ENCODE measurements around the gene ROS1.

Gene ROS1

DNA sequence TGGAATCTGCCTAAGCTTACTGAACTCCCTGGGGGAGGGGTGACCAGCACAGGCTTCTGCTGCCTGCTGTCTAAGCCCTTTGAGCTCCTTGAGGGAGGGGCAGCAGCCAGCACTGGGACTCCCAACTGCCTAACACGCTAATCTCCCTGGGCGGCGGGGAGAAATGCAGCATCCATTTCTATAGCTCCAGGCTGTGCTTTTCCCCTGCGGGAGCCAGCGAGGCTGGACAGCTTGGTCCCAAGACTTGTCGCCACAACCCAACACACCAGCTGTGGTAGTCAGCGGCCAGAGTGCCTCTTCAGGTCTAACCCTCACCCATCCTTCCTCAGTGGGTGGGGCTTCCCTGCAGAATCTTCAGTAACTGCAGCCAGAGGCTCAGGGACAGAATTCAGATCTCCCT is 95.8 kb downstream of the ROS1 start:
- Histone ChIP-seq H2BK5ac (ENCODE audit: low read length) (no peak overlapping the region), H3K79me1 (ENCODE audit: low read length) (no peaks in the 10 kb centered on the region), H3K9ac (ENCODE audit: low read length) (no peak overlapping the region), H4K5ac (ENCODE audit: low read length) (no peak overlapping the region), H3K4me1 (ENCODE audit: control insufficient read depth, low read depth, low read length) (no peaks in the 10 kb centered on the region), H3K79me2 (ENCODE audit: control insufficient read depth, insufficient read depth, low read length) (no peaks in the 10 kb centered on the region), H3K4ac (ENCODE audit: low read depth, low read length) (no peak overlapping the region), H3K18ac (ENCODE audit: low read length) (no peak overlapping the region), H2AK5ac (ENCODE audit: low read length) (no peak overlapping the region), H3K27me3 (ENCODE audit: insufficient read depth, low read length, poor library complexity) (no peaks in the 10 kb centered on the region), H4K8ac (ENCODE audit: low read depth, low read length) (no peak overlapping the region), H3K27ac (ENCODE audit: low read depth, low read length) (no peak overlapping the region), H3K4me2 (ENCODE audit: low read length) (no peak overlapping the region), H3K36me3 (ENCODE audit: control insufficient read depth, insufficient read depth, low read length) (no peaks in the 10 kb centered on the region), H2BK15ac (replicated peaks; ENCODE audit: low read depth) (no peak overlapping the region), H3K23ac (ENCODE audit: low read length) (no peak overlapping the region), H3K56ac (ENCODE audit: low read length) (no peak overlapping the region), H2BK120ac (ENCODE audit: low read depth, low read length) (no peak overlapping the region), H3K4me3 (ENCODE audit: low read length) (no peak overlapping the region)
- no CpG with 5 or more reads among the region's 7 CpGs for WGBS (ENCODE audit: extremely low coverage, insufficient coverage, low lambda C conversion rate)
- DNase-seq = no peak

DNA sequence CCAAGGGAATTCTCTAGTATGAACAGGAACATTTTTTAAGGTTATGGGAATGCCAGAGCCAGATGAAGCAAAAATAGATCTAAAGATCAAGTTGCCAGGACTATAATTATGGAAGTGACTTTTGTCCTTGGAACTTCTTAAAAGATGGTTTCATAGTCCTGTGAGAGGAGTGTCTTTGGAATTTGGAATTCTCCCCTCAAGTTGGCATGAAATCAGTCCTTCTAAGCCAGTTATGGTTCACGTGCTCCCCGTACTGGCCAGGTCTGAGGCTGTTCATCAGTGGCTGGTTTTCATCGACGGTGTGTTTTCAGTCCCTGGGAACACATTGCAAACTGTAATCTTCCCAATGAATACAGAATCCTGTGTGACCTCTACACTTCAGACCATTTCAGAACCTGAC is 97.2 kb downstream of the ROS1 start:
- Histone ChIP-seq H3K27me3 (ENCODE audit: insufficient read depth, low read length, poor library complexity) (no peaks in the 10 kb centered on the region), H3K79me1 (ENCODE audit: low read length) (no peaks in the 10 kb centered on the region), H3K56ac (ENCODE audit: low read length) (no peak overlapping the region), H3K36me3 (ENCODE audit: control insufficient read depth, insufficient read depth, low read length) (no peaks in the 10 kb centered on the region), H3K27ac (ENCODE audit: low read depth, low read length) (no peak overlapping the region), H3K9ac (ENCODE audit: low read length) (no peak overlapping the region), H2BK5ac (ENCODE audit: low read length) (no peak overlapping the region), H3K4me2 (ENCODE audit: low read length) (no peak overlapping the region), H3K18ac (ENCODE audit: low read length) (no peak overlapping the region), H4K5ac (ENCODE audit: low read length) (no peak overlapping the region), H3K23ac (ENCODE audit: low read length) (no peak overlapping the region), H4K8ac (ENCODE audit: low read depth, low read length) (no peak overlapping the region), H3K79me2 (ENCODE audit: control insufficient read depth, insufficient read depth, low read length) (no peaks in the 10 kb centered on the region), H3K4ac (ENCODE audit: low read depth, low read length) (no peak overlapping the region), H2AK5ac (ENCODE audit: low read length) (no peak overlapping the region), H3K4me1 (ENCODE audit: control insufficient read depth, low read depth, low read length) (no peaks in the 10 kb centered on the region), H3K4me3 (ENCODE audit: low read length) (no peak overlapping the region), H2BK15ac (replicated peaks; ENCODE audit: low read depth) (no peak overlapping the region), H2BK120ac (ENCODE audit: low read depth, low read length) (no peak overlapping the region)
- whole genome bisulfite sequencing (ENCODE audit: extremely low coverage, insufficient coverage, low lambda C conversion rate) = no CpG with 5 or more reads among the region's 4 CpGs
- DNase-seq = no peak

GRCh38 chr6:117328005-117328389 is 97.7 kb downstream of the ROS1 start:
- H3K79me1 ChIP-seq (ENCODE audit: low read length) = no peaks in the 10 kb centered on the region
- no peak overlapping the region for H3K9ac ChIP-seq (ENCODE audit: low read length)
- no peak overlapping the region for H3K4ac ChIP-seq (ENCODE audit: low read depth, low read length)
- no peak overlapping the region for H2BK15ac ChIP-seq (replicated peaks; ENCODE audit: low read depth)
- no peaks in the 10 kb centered on the region for H3K27me3 ChIP-seq (ENCODE audit: insufficient read depth, low read length, poor library complexity)
- no peak overlapping the region for H2AK5ac ChIP-seq (ENCODE audit: low read length)
- H3K27ac ChIP-seq (ENCODE audit: low read depth, low read length) = no peak overlapping the region
- H3K18ac ChIP-seq (ENCODE audit: low read length) = no peak overlapping the region
- no peaks in the 10 kb centered on the region for H3K79me2 ChIP-seq (ENCODE audit: control insufficient read depth, insufficient read depth, low read length)
- DNase-seq = no peak
- H3K56ac ChIP-seq (ENCODE audit: low read length) = no peak overlapping the region
- no peak overlapping the region for H3K4me2 ChIP-seq (ENCODE audit: low read length)
- no peak overlapping the region for H3K4me3 ChIP-seq (ENCODE audit: low read length)
- no peak overlapping the region for H3K23ac ChIP-seq (ENCODE audit: low read length)
- H2BK5ac ChIP-seq (ENCODE audit: low read length) = no peak overlapping the region
- no peak overlapping the region for H4K8ac ChIP-seq (ENCODE audit: low read depth, low read length)
- H2BK120ac ChIP-seq (ENCODE audit: low read depth, low read length) = no peak overlapping the region
- no peak overlapping the region for H4K5ac ChIP-seq (ENCODE audit: low read length)
- no peaks in the 10 kb centered on the region for H3K4me1 ChIP-seq (ENCODE audit: control insufficient read depth, low read depth, low read length)
- H3K36me3 ChIP-seq (ENCODE audit: control insufficient read depth, insufficient read depth, low read length) = no peaks in the 10 kb centered on the region

DNA sequence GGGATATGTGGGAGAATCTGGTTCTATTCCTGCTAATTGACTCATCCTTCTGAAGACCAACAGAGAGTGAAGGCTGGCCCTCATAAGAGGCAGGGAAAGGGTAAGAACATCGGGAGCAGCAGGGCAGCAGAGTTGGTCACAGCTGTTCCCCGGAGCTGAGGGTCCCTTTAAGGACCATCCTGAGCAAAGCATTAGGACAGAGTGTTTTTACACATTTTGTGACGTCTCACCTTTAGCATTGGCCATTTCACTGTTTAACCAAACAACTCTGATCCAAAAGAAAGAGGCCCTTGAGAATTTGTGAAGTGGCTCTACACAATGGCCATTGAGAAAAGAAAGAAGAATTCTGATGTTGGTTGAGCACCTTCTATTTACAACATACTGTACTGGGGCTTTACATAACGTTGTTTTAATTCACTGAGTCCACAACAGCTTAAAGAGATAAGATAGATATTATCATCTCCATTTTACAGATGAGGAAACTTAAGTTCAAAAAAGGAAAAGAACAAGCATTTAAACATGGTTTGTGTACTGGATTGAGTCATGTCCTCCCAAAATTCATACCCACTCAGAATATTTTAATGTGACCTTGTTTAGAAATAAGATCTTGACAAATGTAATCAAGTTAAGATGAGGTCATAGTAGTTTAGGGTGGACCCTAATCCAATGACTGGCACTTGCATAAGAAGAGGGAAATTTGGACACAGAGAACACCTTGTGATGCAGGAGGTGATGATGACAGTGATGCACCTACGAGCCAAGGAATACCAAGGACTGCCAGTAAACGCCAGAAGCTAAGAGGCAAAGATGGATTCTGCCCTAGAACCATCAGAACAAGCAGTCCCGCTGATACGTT is 98.4 kb downstream of the ROS1 start:
- DNase-seq = no peak
- WGBS (ENCODE audit: extremely low coverage, insufficient coverage, low lambda C conversion rate) = no CpG with 5 or more reads among the region's 8 CpGs
- Histone ChIP-seq H2AK5ac (ENCODE audit: low read length) (no peak overlapping the region), H3K56ac (ENCODE audit: low read length) (no peak overlapping the region), H2BK5ac (ENCODE audit: low read length) (no peak overlapping the region), H4K8ac (ENCODE audit: low read depth, low read length) (no peak overlapping the region), H3K79me2 (ENCODE audit: control insufficient read depth, insufficient read depth, low read length) (no peaks in the 10 kb centered on the region), H3K4me2 (ENCODE audit: low read length) (no peak overlapping the region), H3K27me3 (ENCODE audit: insufficient read depth, low read length, poor library complexity) (no peaks in the 10 kb centered on the region), H2BK120ac (ENCODE audit: low read depth, low read length) (no peak overlapping the region), H4K5ac (ENCODE audit: low read length) (no peak overlapping the region), H3K27ac (ENCODE audit: low read depth, low read length) (no peak overlapping the region), H2BK15ac (replicated peaks; ENCODE audit: low read depth) (no peak overlapping the region), H3K23ac (ENCODE audit: low read length) (no peak overlapping the region), H3K4me3 (ENCODE audit: low read length) (no peak overlapping the region), H3K4ac (ENCODE audit: low read depth, low read length) (no peak overlapping the region), H3K9ac (ENCODE audit: low read length) (no peak overlapping the region), H3K4me1 (ENCODE audit: control insufficient read depth, low read depth, low read length) (no peaks in the 10 kb centered on the region), H3K79me1 (ENCODE audit: low read length) (no peaks in the 10 kb centered on the region), H3K18ac (ENCODE audit: low read length) (no peak overlapping the region), H3K36me3 (ENCODE audit: control insufficient read depth, insufficient read depth, low read length) (no peaks in the 10 kb centered on the region)

- no peak overlapping the region for H3K9ac ChIP-seq (ENCODE audit: low read length)
- H3K27ac ChIP-seq (ENCODE audit: low read depth, low read length) = no peak overlapping the region
- H3K79me1 ChIP-seq (ENCODE audit: low read length) = no peaks in the 10 kb centered on the region
- H2AK5ac ChIP-seq (ENCODE audit: low read length) = no peak overlapping the region
- WGBS (ENCODE audit: extremely low coverage, insufficient coverage, low lambda C conversion rate) = no CpG with 5 or more reads among the region's 1 CpG
- H3K4me1 ChIP-seq (ENCODE audit: control insufficient read depth, low read depth, low read length) = no peaks in the 10 kb centered on the region
- H3K4ac ChIP-seq (ENCODE audit: low read depth, low read length) = no peak overlapping the region
- no peak overlapping the region for H4K5ac ChIP-seq (ENCODE audit: low read length)
- H3K23ac ChIP-seq (ENCODE audit: low read length) = no peak overlapping the region
- H4K8ac ChIP-seq (ENCODE audit: low read depth, low read length) = no peak overlapping the region
- no peak overlapping the region for H2BK5ac ChIP-seq (ENCODE audit: low read length)
- H3K36me3 ChIP-seq (ENCODE audit: control insufficient read depth, insufficient read depth, low read length) = no peaks in the 10 kb centered on the region
- DNase-seq = no peak
- H3K4me2 ChIP-seq (ENCODE audit: low read length) = no peak overlapping the region
- no peak overlapping the region for H2BK15ac ChIP-seq (replicated peaks; ENCODE audit: low read depth)
- no peak overlapping the region for H2BK120ac ChIP-seq (ENCODE audit: low read depth, low read length)
- H3K18ac ChIP-seq (ENCODE audit: low read length) = no peak overlapping the region
- H3K27me3 ChIP-seq (ENCODE audit: insufficient read depth, low read length, poor library complexity) = no peaks in the 10 kb centered on the region
- H3K79me2 ChIP-seq (ENCODE audit: control insufficient read depth, insufficient read depth, low read length) = no peaks in the 10 kb centered on the region
- no peak overlapping the region for H3K4me3 ChIP-seq (ENCODE audit: low read length)
- H3K56ac ChIP-seq (ENCODE audit: low read length) = no peak overlapping the region
Observed at GRCh38 chr6:117326396-117326795, 99.3 kb downstream of the ROS1 start.

GRCh38 chr6:117317261-117317660 is 108.5 kb downstream of the ROS1 start:
- Histone ChIP-seq H3K9ac (ENCODE audit: low read length) (no peak overlapping the region), H3K23ac (ENCODE audit: low read length) (no peak overlapping the region), H4K5ac (ENCODE audit: low read length) (no peak overlapping the region), H2BK15ac (replicated peaks; ENCODE audit: low read depth) (no peak overlapping the region), H3K4me3 (ENCODE audit: low read length) (no peak overlapping the region), H2AK5ac (ENCODE audit: low read length) (no peak overlapping the region), H3K79me1 (ENCODE audit: low read length) (no peaks in the 10 kb centered on the region), H3K4me2 (ENCODE audit: low read length) (no peak overlapping the region), H3K4me1 (ENCODE audit: control insufficient read depth, low read depth, low read length) (no peaks in the 10 kb centered on the region), H3K56ac (ENCODE audit: low read length) (no peak overlapping the region), H4K8ac (ENCODE audit: low read depth, low read length) (no peak overlapping the region), H3K36me3 (ENCODE audit: control insufficient read depth, insufficient read depth, low read length) (no peaks in the 10 kb centered on the region), H3K18ac (ENCODE audit: low read length) (no peak overlapping the region), H2BK5ac (ENCODE audit: low read length) (no peak overlapping the region), H3K27ac (ENCODE audit: low read depth, low read length) (no peak overlapping the region), H3K4ac (ENCODE audit: low read depth, low read length) (no peak overlapping the region), H3K79me2 (ENCODE audit: control insufficient read depth, insufficient read depth, low read length) (no peaks in the 10 kb centered on the region), H2BK120ac (ENCODE audit: low read depth, low read length) (no peak overlapping the region), H3K27me3 (ENCODE audit: insufficient read depth, low read length, poor library complexity) (no peaks in the 10 kb centered on the region)
- no CpG with 5 or more reads among the region's 4 CpGs for WGBS (ENCODE audit: extremely low coverage, insufficient coverage, low lambda C conversion rate)
- DNase-seq = peak; percentile 57
